Measurements from ENCODE around the gene TENM4. TPM values are rescaled to one million over a fixed set of nuclear protein-coding genes. Genes with fewer than 3 reads are reported as not detected.

The TENM4 gene
- total RNA-seq, 4 donors from 2014 or later, result 16.8 to 158 (median 120) TPM

- H3K27ac ChIP-seq, result no peak overlapping the region
- no peak for TF ChIP-seq CTCF (IDR thresholded peaks at IDR 0.05)
- TF ChIP-seq POLR2A (IDR thresholded peaks at IDR 0.05), result no peak
- H3K4me1 ChIP-seq, result peaks cover 4% of the 10 kb centered on the region in 2 donors
- no peak overlapping the region for H3K4me3 ChIP-seq (replicated peaks in 1 of 3)
- H3K9me3 ChIP-seq, result no peaks in the 10 kb centered on the region
- H3K27me3 ChIP-seq, result no peaks in the 10 kb centered on the region
- no peak for DNase-seq
- intact Hi-C loops (cut with DNase I), result loop anchor here (10.0 kb wide), 2 partner anchors 170 to 310 kb away; no protein-coding TSS in a partner anchor
- H3K36me3 ChIP-seq, result peaks cover 0 to 4% of the 10 kb centered on the region in 2 donors
- WGBS, 2 donors, result 96 to 97% methylated on average over 5 of the region's 5 CpGs
Observed at GRCh38 chr11:78654866-78655265, 786.0 kb downstream of the TENM4 start.

GRCh38 chr11:78654071-78654470, 786.8 kb downstream of the TENM4 start:
- TF ChIP-seq CTCF (IDR thresholded peaks at IDR 0.05) (no peak), POLR2A (IDR thresholded peaks at IDR 0.05) (no peak)
- Histone ChIP-seq H3K27me3 (no peaks in the 10 kb centered on the region), H3K4me1 (no peaks in the 10 kb centered on the region), H3K27ac (no peak overlapping the region), H3K4me3 (replicated peaks in 1 of 3) (no peak overlapping the region), H3K36me3 (peaks cover 0 to 4% of the 10 kb centered on the region in 2 donors), H3K9me3 (no peaks in the 10 kb centered on the region)
- 46 to 73% methylated on average over 3 of the region's 3 CpGs for WGBS, 2 donors
- DNase-seq, result no peak
- intact Hi-C loops (cut with DNase I), result loop anchor here (10.0 kb wide), 2 partner anchors 171 to 311 kb away; no protein-coding TSS in a partner anchor

GRCh38 chr11:78653294-78653909, 787.4 kb downstream of the TENM4 start:
- Histone ChIP-seq H3K4me1 (no peaks in the 10 kb centered on the region), H3K27ac (no peak overlapping the region), H3K36me3 (peaks cover 0 to 4% of the 10 kb centered on the region in 2 donors), H3K9me3 (no peaks in the 10 kb centered on the region), H3K27me3 (no peaks in the 10 kb centered on the region), H3K4me3 (replicated peaks in 1 of 3) (no peak overlapping the region)
- 86 to 94% methylated on average over 11 of the region's 11 CpGs for WGBS, 2 donors
- intact Hi-C loops (cut with DNase I), result loop anchor here (10.0 kb wide), 2 partner anchors 171 to 311 kb away; no protein-coding TSS in a partner anchor
- no peak for TF ChIP-seq CTCF (IDR thresholded peaks at IDR 0.05)
- DNase-seq, result no peak

GRCh38 chr11:78652843-78653239, 788.0 kb downstream of the TENM4 start:
- Histone ChIP-seq H3K9me3 (no peaks in the 10 kb centered on the region), H3K27me3 (no peaks in the 10 kb centered on the region), H3K36me3 (no peaks in the 10 kb centered on the region), H3K4me1 (no peaks in the 10 kb centered on the region), H3K4me3 (replicated peaks in 1 of 3) (no peak overlapping the region), H3K27ac (no peak overlapping the region)
- intact Hi-C loops (cut with DNase I), result loop anchor here (10.0 kb wide), 2 partner anchors 172 to 312 kb away; no protein-coding TSS in a partner anchor
- DNase-seq, result no peak
- WGBS, 2 donors, result 67 to 78% methylated on average over 5 of the region's 5 CpGs
- TF ChIP-seq CTCF (IDR thresholded peaks at IDR 0.05), result no peak
- no peak for TF ChIP-seq POLR2A (IDR thresholded peaks at IDR 0.05)
